GM21423 (cell line): ENCODE measurements around the gene IRF5.

ENCODE experiments used
- ATAC-seq: cut with Tn5 transposase; IDR thresholded peaks from one replicate; pipeline ENCODE4 v1.9.1; 2021; ENCODE audit warnings: mild to moderate bottlenecking, moderate library complexity; ENCODE audit not compliant: unreplicated experiment

Gene IRF5

GRCh38 chr7:128937647-128938543 is at the start of gene IRF5:
Gene IRF5, plus strand, starts transcription at chr7:128937927. Its CDS starts 4,155 bp downstream, at chr7:128942082.
- ATAC-seq: no peak

GRCh38 chr7:128888039-128888755 is 49.5 kb upstream of the IRF5 start:
- no peak for ATAC-seq

GRCh38 chr7:128888756-128889095 is 49.0 kb upstream of the IRF5 start:
- no peak for ATAC-seq

- ATAC-seq: no peak
These were observed 48.6 kb upstream of the IRF5 start for GRCh38 chr7:128889121-128889520.

- ATAC-seq: no peak
These were observed 47.2 kb upstream of the IRF5 start for GRCh38 chr7:128890306-128891109.

- no peak for ATAC-seq
These were observed 46.4 kb upstream of the IRF5 start for GRCh38 chr7:128891110-128891941.

- no peak for ATAC-seq
These were observed 45.8 kb upstream of the IRF5 start for GRCh38 chr7:128891942-128892269.

GRCh38 chr7:128892521-128893250 is 45.0 kb upstream of the IRF5 start:
- no peak for ATAC-seq

- no peak for ATAC-seq
These were observed 44.3 kb upstream of the IRF5 start for GRCh38 chr7:128893251-128894100.

GRCh38 chr7:128894101-128894440 is 43.7 kb upstream of the IRF5 start:
- ATAC-seq: no peak

- no peak for ATAC-seq
These were observed 42.4 kb upstream of the IRF5 start for GRCh38 chr7:128895320-128895719.

GRCh38 chr7:128899392-128899791 is 38.3 kb upstream of the IRF5 start:
- no peak for ATAC-seq

- ATAC-seq: no peak
These were observed 37.5 kb upstream of the IRF5 start for GRCh38 chr7:128900237-128900636.

- ATAC-seq: no peak
These were observed 34.8 kb upstream of the IRF5 start for GRCh38 chr7:128902761-128903585.

- no peak for ATAC-seq
These were observed 33.9 kb upstream of the IRF5 start for GRCh38 chr7:128903621-128904361.

GRCh38 chr7:128904381-128905197 is 33.1 kb upstream of the IRF5 start:
- no peak for ATAC-seq
